HT1080 (cell line): ENCODE measurements around the gene PEX11G. TPM values are rescaled to one million over a fixed set of nuclear protein-coding genes. Genes with fewer than 3 reads are reported as not detected.

Experiments used
- DNase-seq: peaks from one replicate; pipeline ENCODE4 v3.0.0-alpha.2; 2015; ENCODE audit warnings: low read depth
- total RNA-seq: library from RNA; depleted of rRNA; stranded (reverse); fragments of >200 nt; shearing (Covaris generic); gene quantifications from 2 replicates; pipeline ENCODE4 v1.2.3, GENCODE V29; 2014

Gene PEX11G
- total RNA-seq, 1 experiment from 2014 or later = not detected

DNA sequence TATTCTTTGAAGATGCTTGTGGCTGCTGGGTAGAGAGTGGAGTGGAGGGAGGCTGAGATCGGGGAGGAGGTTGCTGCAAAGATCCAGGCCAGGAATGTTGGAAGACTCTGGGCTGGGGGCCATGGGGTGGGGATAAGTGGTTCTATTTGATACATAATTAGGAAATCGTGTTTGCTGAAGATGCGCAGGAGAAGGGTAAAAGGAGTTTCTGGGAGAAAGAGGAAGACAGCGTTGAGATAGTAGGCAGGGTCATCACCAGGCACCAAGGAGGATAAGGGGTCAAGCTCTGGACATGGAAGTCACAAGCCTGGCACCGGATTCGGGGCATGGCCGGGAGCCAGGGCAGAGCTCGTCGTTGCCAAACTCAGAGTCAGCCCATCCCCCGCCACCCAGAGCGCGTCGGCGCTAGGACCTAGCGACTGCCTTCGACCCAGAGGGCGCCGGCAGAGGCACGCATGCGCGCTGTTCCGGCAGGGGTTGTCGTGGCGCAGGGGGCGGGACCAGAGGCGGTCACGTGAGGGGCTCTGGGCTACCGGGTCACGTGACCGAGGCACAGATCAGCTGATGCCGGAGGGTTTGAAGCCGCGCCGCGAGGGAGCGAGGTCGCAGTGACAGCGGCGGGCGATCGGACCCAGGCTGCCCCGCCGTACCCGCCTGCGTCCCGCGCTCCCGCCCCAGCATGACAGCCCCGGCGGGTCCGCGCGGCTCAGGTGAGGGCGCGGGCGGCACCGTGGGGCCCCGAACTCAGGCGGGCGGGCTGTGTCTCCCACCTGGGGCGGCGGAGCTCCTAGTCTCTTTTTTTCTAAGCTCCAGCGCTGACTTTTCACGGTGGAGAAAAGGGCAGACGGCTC lies 33.5 kb upstream of the PEX11G start, which contains the start of gene MCOLN1:
Gene MCOLN1 (plus strand): TSS at position 553 of the 851 bp plus-strand sequence. CDS start 127 bp downstream, at position 680.
- DNase-seq = peak; percentile 93

- DNase-seq = no peak
Measured at GRCh38 chr19:7521551-7522071, 32.8 kb upstream of the PEX11G start.

DNA sequence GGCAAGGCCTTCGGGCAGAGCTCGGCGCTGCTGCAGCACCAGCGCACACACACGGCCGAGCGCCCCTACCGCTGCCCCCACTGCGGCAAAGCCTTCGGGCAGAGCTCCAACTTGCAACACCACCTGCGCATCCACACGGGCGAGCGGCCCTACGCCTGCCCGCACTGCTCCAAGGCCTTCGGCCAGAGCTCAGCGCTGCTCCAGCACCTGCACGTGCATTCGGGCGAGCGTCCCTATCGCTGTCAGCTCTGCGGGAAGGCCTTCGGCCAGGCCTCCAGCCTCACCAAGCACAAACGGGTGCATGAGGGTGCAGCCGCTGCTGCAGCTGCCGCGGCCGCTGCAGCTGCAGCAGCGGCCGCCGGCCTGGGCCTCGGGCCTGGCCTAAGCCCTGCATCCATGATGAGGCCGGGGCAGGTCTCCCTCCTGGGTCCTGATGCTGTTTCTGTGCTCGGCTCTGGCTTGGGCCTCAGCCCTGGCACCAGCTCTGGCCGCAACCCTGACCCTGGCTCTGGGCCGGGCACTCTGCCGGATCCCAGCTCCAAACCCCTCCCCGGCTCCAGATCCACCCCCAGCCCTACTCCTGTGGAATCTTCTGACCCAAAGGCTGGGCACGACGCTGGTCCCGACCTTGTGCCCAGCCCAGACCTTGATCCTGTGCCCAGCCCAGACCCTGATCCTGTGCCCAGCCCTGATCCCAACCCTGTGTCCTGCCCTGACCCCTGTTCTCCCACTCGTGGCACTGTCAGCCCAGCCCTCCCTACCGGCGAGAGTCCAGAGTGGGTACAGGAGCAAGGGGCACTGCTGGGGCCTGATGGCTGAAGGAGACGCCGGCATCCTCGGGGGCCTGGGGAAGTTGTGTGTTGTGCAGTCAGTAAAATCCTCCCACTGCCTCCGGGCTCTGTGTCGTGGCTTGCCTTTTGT lies 31.6 kb upstream of the PEX11G start:
- DNase-seq = no peak

- DNase-seq = no peak
Measured at GRCh38 chr19:7519361-7520130, 30.7 kb upstream of the PEX11G start.

GRCh38 chr19:7516878-7517277 lies 28.0 kb upstream of the PEX11G start:
- DNase-seq = no peak

DNA sequence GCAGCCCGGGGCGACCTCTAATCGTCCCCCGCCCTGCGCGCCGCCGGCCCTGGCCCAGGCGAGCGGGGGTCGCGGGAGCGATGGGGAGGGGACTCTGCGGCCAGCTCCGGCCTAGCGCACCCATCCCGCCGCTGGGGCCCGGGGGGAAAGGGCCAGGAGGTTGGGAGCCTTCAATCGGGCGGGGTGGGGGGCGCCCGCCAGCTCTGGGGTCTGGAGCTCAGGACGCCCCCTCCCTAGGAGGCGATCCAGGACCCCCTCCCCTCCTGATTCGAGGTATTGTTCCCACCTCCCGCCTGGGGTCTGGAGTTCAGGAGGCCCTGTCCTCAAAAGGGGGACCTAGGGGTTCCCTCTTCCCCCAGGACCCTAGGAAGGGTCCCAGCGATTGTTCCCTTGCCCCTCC lies 27.5 kb upstream of the PEX11G start:
- no peak for DNase-seq

- peak; percentile 33 for DNase-seq
Measured at GRCh38 chr19:7515645-7516151, 26.9 kb upstream of the PEX11G start, which contains the start of gene ZNF358. Gene ZNF358 (plus strand): TSS chr19:7516103. CDS start chr19:7519243, 3,140 bp downstream.

GRCh38 chr19:7515110-7515644 lies 26.3 kb upstream of the PEX11G start:
- no peak for DNase-seq

DNA sequence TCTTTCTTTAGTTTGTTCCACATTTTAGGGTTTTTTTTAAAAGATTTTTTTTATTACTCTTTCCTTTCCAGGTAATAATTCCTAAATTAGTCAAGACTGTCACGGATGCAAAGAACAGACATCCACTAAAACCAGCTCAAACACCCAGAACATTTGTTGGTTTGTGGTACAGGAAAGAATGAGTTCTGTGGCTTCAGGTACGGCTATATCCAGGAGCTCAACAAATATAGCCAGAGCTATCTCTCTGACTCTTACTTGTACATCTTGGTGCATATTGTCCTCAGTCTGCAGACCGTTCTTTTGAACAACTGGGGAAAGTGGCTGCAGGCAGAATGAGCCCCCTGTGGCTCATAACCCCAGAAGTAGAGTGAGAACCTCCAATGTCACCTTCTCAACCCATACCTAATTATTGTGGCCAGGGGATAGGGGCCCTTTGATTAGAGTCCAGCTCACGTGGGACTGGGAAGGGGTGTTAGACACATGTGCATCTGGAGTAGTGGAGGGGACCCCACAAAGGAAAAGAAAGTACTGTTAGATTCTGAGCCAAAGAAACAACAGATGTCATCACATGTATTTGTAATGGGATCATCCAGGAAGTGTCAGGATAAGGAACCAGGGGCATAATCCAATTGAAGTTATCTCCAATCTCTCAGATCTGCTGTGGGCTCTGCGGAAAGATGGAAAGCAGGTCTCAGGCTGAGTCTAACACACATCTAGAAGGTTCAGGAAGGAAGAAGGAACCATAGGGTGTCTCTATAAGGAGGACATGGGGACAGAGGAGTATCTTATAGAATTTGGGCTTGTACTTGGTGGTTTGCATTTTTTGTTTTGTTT lies 25.2 kb upstream of the PEX11G start:
- DNase-seq = no peak

GRCh38 chr19:7512400-7512851 lies 23.6 kb upstream of the PEX11G start:
- peak; percentile 33 for DNase-seq

DNA sequence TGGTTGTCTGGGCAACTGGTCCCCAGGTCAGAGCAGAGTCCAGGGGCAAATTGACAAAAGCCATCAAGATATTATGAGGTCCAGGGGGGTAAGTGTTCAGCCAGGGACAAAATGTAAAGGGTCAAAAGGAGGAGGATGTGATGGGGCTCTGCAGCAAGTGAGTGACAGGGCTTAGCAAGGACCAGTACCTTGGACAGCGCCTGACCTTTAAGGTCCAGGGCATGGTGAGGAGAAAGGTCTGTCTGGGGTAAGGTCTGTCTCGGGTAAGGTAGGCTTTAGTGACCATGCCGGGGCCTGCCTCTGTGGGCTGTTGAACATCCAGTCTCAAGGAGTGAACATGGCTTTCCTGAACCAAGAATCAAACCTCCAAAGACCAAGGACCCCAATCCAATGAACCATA lies 20.8 kb upstream of the PEX11G start:
- no peak for DNase-seq

GRCh38 chr19:7507884-7508283 lies 19.0 kb upstream of the PEX11G start:
- DNase-seq = peak; percentile 81

- peak; percentile 77 for DNase-seq
Measured at GRCh38 chr19:7506385-7507328, 17.8 kb upstream of the PEX11G start.

- no peak for DNase-seq
Measured at GRCh38 chr19:7505682-7506384, 17.0 kb upstream of the PEX11G start.

- no peak for DNase-seq
Measured at GRCh38 chr19:7505288-7505681, 16.4 kb upstream of the PEX11G start.

DNA sequence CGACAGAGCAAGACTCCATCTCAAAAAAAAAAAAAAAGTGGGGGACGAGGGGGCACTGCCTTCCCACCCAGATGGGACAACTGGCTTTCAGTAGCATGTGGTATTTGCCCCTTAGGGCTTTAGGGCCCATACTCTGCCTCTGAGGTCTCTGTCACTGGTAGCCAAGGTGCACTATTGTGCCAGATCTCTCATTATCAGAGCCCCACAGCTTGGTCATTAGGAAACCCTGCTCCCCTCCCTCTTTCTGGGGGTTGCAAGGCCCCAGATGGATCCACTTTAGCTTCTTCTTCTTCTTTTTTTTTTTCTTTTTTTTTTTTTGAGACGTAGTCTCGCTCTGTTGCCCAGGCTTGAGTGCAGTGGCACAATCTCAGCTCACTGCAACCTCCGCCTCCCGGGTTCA lies 15.8 kb upstream of the PEX11G start:
- no peak for DNase-seq

DNA sequence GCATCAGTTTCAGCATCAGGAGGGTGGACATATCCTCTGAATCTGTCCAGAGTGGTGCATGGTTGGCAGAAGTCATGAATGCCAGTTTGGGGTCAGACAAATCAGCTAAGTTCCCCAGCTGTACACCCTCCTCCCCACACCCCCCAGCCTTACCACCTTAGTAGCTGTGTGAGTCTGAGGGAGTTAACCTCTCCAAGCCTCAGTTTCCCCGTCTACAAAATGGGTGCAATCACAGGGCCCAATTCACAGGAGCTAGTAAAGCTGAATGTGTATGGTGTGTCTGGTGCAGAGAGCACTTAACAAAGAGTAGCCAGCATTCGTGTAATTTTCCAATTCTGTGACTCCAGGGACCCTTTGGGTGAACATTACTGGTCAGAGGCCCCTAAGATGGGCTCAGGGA lies 13.7 kb upstream of the PEX11G start:
- no peak for DNase-seq
